Adipocyte (in vitro differentiated cells): ENCODE measurements around the gene BPIFB2.

Experiments used
- DNase-seq: peaks from one replicate; pipeline ENCODE4 v3.0.0-alpha.2; 2015; ENCODE audit warnings: low read depth
- H3K27me3 ChIP-seq: replicated peaks from 2 replicates; pipeline ENCODE4 v1.7.0; 2013; ENCODE audit warnings: mild to moderate bottlenecking, low read length, moderate library complexity; ENCODE audit not compliant: control insufficient read depth, insufficient read depth
- H3K36me3 ChIP-seq: 2 replicates; pipeline ENCODE4 v1.7.0; 2013; ENCODE audit warnings: low read length, mild to moderate bottlenecking, moderate library complexity; ENCODE audit not compliant: control insufficient read depth, insufficient read depth, severe bottlenecking
- H3K4me1 ChIP-seq: 2 replicates; pipeline ENCODE4 v1.7.0; 2013; ENCODE audit warnings: mild to moderate bottlenecking, low read length, moderate library complexity; ENCODE audit not compliant: control insufficient read depth, insufficient read depth
- H3K4me3 ChIP-seq: 2 replicates; pipeline ENCODE4 v1.7.0; 2013; ENCODE audit warnings: mild to moderate bottlenecking, low read length, moderate library complexity
- H3K9ac ChIP-seq: 2 replicates; pipeline ENCODE4 v1.7.0; 2013; ENCODE audit warnings: mild to moderate bottlenecking, low read length, moderate library complexity
- H3K9me3 ChIP-seq: 2 replicates; pipeline ENCODE4 v1.7.0; 2013; ENCODE audit warnings: mild to moderate bottlenecking, low read length, moderate library complexity; ENCODE audit not compliant: control insufficient read depth

Gene BPIFB2

GRCh38 chr20:33070111-33071053 is 62.9 kb downstream of the BPIFB2 start:
- Histone ChIP-seq H3K9ac (no peak overlapping the region), H3K27me3 (peaks cover 74% of the 10 kb centered on the region), H3K4me1 (no peaks in the 10 kb centered on the region), H3K9me3 (peaks cover 10% of the 10 kb centered on the region), H3K36me3 (no peaks in the 10 kb centered on the region), H3K4me3 (no peak overlapping the region)
- no peak for DNase-seq

GRCh38 chr20:33071198-33071597 is 63.7 kb downstream of the BPIFB2 start:
- no peaks in the 10 kb centered on the region for H3K36me3 ChIP-seq
- H3K9me3 ChIP-seq: peaks cover 10% of the 10 kb centered on the region
- peaks cover 83% of the 10 kb centered on the region for H3K27me3 ChIP-seq
- H3K9ac ChIP-seq: no peak overlapping the region
- H3K4me3 ChIP-seq: no peak overlapping the region
- DNase-seq: no peak
- H3K4me1 ChIP-seq: no peaks in the 10 kb centered on the region

- peaks cover 85% of the 10 kb centered on the region for H3K27me3 ChIP-seq
- H3K9ac ChIP-seq: no peak overlapping the region
- H3K4me1 ChIP-seq: no peaks in the 10 kb centered on the region
- H3K9me3 ChIP-seq: peaks cover 7% of the 10 kb centered on the region
- no peak overlapping the region for H3K4me3 ChIP-seq
- DNase-seq: no peak
- no peaks in the 10 kb centered on the region for H3K36me3 ChIP-seq
These were observed 64.9 kb downstream of the BPIFB2 start for GRCh38 chr20:33072362-33072761.

- DNase-seq: no peak
- Histone ChIP-seq H3K27me3 (peaks cover 90% of the 10 kb centered on the region), H3K4me3 (no peak overlapping the region), H3K9me3 (peaks cover 7% of the 10 kb centered on the region), H3K9ac (no peak overlapping the region), H3K36me3 (no peaks in the 10 kb centered on the region), H3K4me1 (no peaks in the 10 kb centered on the region)
These were observed 65.3 kb downstream of the BPIFB2 start for GRCh38 chr20:33072813-33073212.
